Uterus (tissue), 4 donors: Measurements from ENCODE around the gene LPP. TPM values are rescaled to one million over a fixed set of nuclear protein-coding genes. Genes with fewer than 3 reads are reported as not detected.

Experiments used
- DNase-seq, 2 donors: peaks; one replicate each; pipeline ENCODE4 v3.0.0-alpha.2; 2019 to 2020
- H3K27ac ChIP-seq, 2 donors: fragments of 200-600 bp; sonication (generic); 1 replicate in 1 of 2; 2 replicates in 1 of 2; pipeline ENCODE4 v1.5.1; 2016 to 2018
- H3K27me3 ChIP-seq, 2 donors: fragments of 200-600 bp; sonication (generic); one replicate each; pipeline ENCODE4 v1.5.1; 2018 to 2019; ENCODE audit warnings: control low read depth in 1 of 2
- H3K36me3 ChIP-seq, 2 donors: fragments of 200-600 bp; sonication (generic); one replicate each; pipeline ENCODE4 v1.5.1; 2019; ENCODE audit warnings: control low read depth in 1 of 2
- H3K4me1 ChIP-seq, 2 donors: fragments of 200-600 bp; sonication (generic); one replicate each; pipeline ENCODE4 v1.5.1; 2018 to 2019; ENCODE audit warnings: control low read depth in 1 of 2
- H3K4me3 ChIP-seq, 2 donors: fragments of 200-600 bp; sonication (generic); 1 replicate in 1 of 2; 2 replicates in 1 of 2; pipeline ENCODE4 v1.5.1; 2018 to 2019; ENCODE audit warnings: mild to moderate bottlenecking in 1 of 2
- H3K9me3 ChIP-seq, 2 donors: fragments of 200-600 bp; sonication (generic); one replicate each; pipeline ENCODE4 v1.5.1; 2019; ENCODE audit warnings: control low read depth in 1 of 2
- CTCF ChIP-seq, 4 experiments: fragments of 200-600 bp in 2 of 4; fragments of 450-650 bp in 2 of 4; sonication (generic) in 2 of 4; IDR thresholded peaks; one replicate each; pipeline ENCODE4 v1.5.1; 2016 to 2019; ENCODE audit warnings: antibody characterized with exemption in 4 of 4, mild to moderate bottlenecking in 2 of 4, moderate library complexity in 1 of 4
- POLR2A ChIP-seq, 2 donors: fragments of 450-650 bp; IDR thresholded peaks; one replicate each; pipeline ENCODE4 v1.6.1; 2016; ENCODE audit warnings: antibody characterized with exemption in 2 of 2, mild to moderate bottlenecking in 1 of 2, moderate library complexity in 1 of 2
- intact Hi-C: fragments of 100-400 bp; cut with DNase I; formaldehyde crosslinking; loops from one replicate; pipeline ENCODE4 v1.15.1; 2023; ENCODE audit warnings: low total_unique reads
- total RNA-seq, 4 donors: library from RNA; depleted of rRNA in 3 of 4; stranded (reverse); fragments of >200 nt in 3 of 4; gene quantifications; one replicate each; pipeline versions ENCODE4 v1.1.0 to v1.2.4, GENCODE V29; 2014 to 2023
- donor health status: DM: yes; HTN: yes; CAD: no.

LPP gene
- total RNA-seq, 4 donors from 2014 or later, result 180 to 1,374 (median 712) TPM

- intact Hi-C loops, result no loop called here
- TF ChIP-seq CTCF (IDR thresholded peaks at IDR 0.05), result no peak
- no peak for TF ChIP-seq POLR2A (IDR thresholded peaks at IDR 0.05)
- DNase-seq, result no peak
- Histone ChIP-seq H3K27ac (no peak overlapping the region), H3K9me3 (no peaks in the 10 kb centered on the region), H3K27me3 (no peaks in the 10 kb centered on the region), H3K4me1 (no peaks in the 10 kb centered on the region), H3K4me3 (no peak overlapping the region), H3K36me3 (no peaks in the 10 kb centered on the region)
Observed at GRCh38 chr3:188869628-188870027, 715.7 kb downstream of the LPP start.

GRCh38 chr3:188870431-188870830, 716.5 kb downstream of the LPP start:
- TF ChIP-seq POLR2A (IDR thresholded peaks at IDR 0.05) (no peak), CTCF (IDR thresholded peaks at IDR 0.05) (no peak)
- no peak for DNase-seq
- Histone ChIP-seq H3K36me3 (no peaks in the 10 kb centered on the region), H3K9me3 (no peaks in the 10 kb centered on the region), H3K27ac (peak overlapping the region in 1 of 2 donors; percentile 17), H3K4me1 (no peaks in the 10 kb centered on the region), H3K4me3 (no peak overlapping the region), H3K27me3 (no peaks in the 10 kb centered on the region)
- intact Hi-C loops, result no loop called here

- DNase-seq, result no peak
- Histone ChIP-seq H3K4me3 (no peak overlapping the region), H3K4me1 (no peaks in the 10 kb centered on the region), H3K36me3 (no peaks in the 10 kb centered on the region), H3K27ac (no peak overlapping the region), H3K9me3 (no peaks in the 10 kb centered on the region), H3K27me3 (no peaks in the 10 kb centered on the region)
- intact Hi-C loops, result no loop called here
- TF ChIP-seq POLR2A (IDR thresholded peaks at IDR 0.05) (no peak), CTCF (IDR thresholded peaks at IDR 0.05) (no peak)
Observed at GRCh38 chr3:188874576-188874975, 720.6 kb downstream of the LPP start.

GRCh38 chr3:188875413-188875812, 721.5 kb downstream of the LPP start:
- no peaks in the 10 kb centered on the region for H3K4me1 ChIP-seq
- TF ChIP-seq CTCF (IDR thresholded peaks at IDR 0.05) (no peak), POLR2A (IDR thresholded peaks at IDR 0.05) (no peak)
- no peak for DNase-seq
- H3K4me3 ChIP-seq, result no peak overlapping the region
- H3K27me3 ChIP-seq, result no peaks in the 10 kb centered on the region
- no peak overlapping the region for H3K27ac ChIP-seq
- H3K36me3 ChIP-seq, result no peaks in the 10 kb centered on the region
- no peaks in the 10 kb centered on the region for H3K9me3 ChIP-seq
- intact Hi-C loops, result no loop called here

- Histone ChIP-seq H3K27me3 (no peaks in the 10 kb centered on the region), H3K36me3 (no peaks in the 10 kb centered on the region), H3K9me3 (no peaks in the 10 kb centered on the region), H3K27ac (no peak overlapping the region), H3K4me1 (no peaks in the 10 kb centered on the region), H3K4me3 (no peak overlapping the region)
- DNase-seq, result no peak
- TF ChIP-seq POLR2A (IDR thresholded peaks at IDR 0.05) (no peak), CTCF (IDR thresholded peaks at IDR 0.05) (no peak)
- intact Hi-C loops, result no loop called here
Observed at GRCh38 chr3:188876370-188876769, 722.4 kb downstream of the LPP start.
